ENCODE results near the gene TSHZ1. TPM values are rescaled to one million over a fixed set of nuclear protein-coding genes. Genes with fewer than 3 reads are reported as not detected.

The TSHZ1 gene
- polyA plus RNA-seq, 1 experiment = 23.9 TPM

- ChIA-PET CTCF (interaction anchor here (0.6 to 1.7 kb wide), 3 partner anchors 15 to 53 kb away, joined by 3 to 5 read pairs (median 3); no protein-coding TSS in a partner anchor), POLR2A (no interaction called here)
- Histone ChIP-seq H3K36me3 (ENCODE audit: control insufficient read depth, insufficient read depth, low read length) (peaks cover 3% of the 10 kb centered on the region; the same call in 1 of the 2 replicates), H3K4me3 (ENCODE audit: low read depth, low read length) (no peak overlapping the region), H3K27me3 (ENCODE audit: control insufficient read depth, insufficient read depth, low read length) (no peaks in the 10 kb centered on the region)
- TF ChIP-seq, protein P1, sequence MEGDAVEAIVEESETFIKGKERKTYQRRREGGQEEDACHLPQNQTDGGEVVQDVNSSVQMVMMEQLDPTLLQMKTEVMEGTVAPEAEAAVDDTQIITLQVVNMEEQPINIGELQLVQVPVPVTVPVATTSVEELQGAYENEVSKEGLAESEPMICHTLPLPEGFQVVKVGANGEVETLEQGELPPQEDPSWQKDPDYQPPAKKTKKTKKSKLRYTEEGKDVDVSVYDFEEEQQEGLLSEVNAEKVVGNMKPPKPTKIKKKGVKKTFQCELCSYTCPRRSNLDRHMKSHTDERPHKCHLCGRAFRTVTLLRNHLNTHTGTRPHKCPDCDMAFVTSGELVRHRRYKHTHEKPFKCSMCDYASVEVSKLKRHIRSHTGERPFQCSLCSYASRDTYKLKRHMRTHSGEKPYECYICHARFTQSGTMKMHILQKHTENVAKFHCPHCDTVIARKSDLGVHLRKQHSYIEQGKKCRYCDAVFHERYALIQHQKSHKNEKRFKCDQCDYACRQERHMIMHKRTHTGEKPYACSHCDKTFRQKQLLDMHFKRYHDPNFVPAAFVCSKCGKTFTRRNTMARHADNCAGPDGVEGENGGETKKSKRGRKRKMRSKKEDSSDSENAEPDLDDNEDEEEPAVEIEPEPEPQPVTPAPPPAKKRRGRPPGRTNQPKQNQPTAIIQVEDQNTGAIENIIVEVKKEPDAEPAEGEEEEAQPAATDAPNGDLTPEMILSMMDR (IDR thresholded peaks at IDR 0.05; ENCODE audit: insufficient read depth, low read depth, low read length) = no peak
- no peak for DNase-seq (ENCODE audit: low read depth)
These were observed 29.8 kb downstream of the TSHZ1 start for GRCh38 chr18:75240433-75240832.

DNA sequence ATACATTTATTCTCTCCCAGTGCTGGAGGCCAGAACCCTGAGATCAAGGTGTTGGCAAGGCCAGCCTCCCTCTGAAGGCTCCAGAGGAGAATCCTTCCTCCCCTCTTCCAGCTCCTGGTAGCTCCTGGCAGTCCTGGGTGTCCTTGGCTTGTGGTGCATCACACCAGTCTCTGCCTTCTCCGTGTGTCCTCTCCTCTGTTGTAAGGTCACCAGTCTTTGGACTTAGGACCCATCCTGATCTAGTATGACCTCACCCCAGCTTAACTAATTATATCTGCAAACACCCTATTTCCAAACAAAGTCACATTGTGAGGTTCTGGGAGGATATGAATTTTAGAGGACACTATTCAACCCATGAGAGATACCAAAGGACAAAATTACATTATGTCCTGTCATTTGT is 31.1 kb downstream of the TSHZ1 start:
- POLR2A ChIA-PET = no interaction called here
- DNase-seq (ENCODE audit: low read depth) = no peak
- TF ChIP-seq, protein P1 (IDR thresholded peaks at IDR 0.05; ENCODE audit: insufficient read depth, low read depth, low read length) = no peak
- peaks cover 1% of the 10 kb centered on the region; the same call in 1 of the 2 replicates for H3K36me3 ChIP-seq (ENCODE audit: control insufficient read depth, insufficient read depth, low read length)
- no peaks in the 10 kb centered on the region for H3K27me3 ChIP-seq (ENCODE audit: control insufficient read depth, insufficient read depth, low read length)
- no peak overlapping the region for H3K4me3 ChIP-seq (ENCODE audit: low read depth, low read length)
- CTCF ChIA-PET = interaction anchor here (1.2 to 1.5 kb wide), 2 partner anchors 12 to 13 kb away, joined by 4 to 5 read pairs; no protein-coding TSS in a partner anchor

DNA sequence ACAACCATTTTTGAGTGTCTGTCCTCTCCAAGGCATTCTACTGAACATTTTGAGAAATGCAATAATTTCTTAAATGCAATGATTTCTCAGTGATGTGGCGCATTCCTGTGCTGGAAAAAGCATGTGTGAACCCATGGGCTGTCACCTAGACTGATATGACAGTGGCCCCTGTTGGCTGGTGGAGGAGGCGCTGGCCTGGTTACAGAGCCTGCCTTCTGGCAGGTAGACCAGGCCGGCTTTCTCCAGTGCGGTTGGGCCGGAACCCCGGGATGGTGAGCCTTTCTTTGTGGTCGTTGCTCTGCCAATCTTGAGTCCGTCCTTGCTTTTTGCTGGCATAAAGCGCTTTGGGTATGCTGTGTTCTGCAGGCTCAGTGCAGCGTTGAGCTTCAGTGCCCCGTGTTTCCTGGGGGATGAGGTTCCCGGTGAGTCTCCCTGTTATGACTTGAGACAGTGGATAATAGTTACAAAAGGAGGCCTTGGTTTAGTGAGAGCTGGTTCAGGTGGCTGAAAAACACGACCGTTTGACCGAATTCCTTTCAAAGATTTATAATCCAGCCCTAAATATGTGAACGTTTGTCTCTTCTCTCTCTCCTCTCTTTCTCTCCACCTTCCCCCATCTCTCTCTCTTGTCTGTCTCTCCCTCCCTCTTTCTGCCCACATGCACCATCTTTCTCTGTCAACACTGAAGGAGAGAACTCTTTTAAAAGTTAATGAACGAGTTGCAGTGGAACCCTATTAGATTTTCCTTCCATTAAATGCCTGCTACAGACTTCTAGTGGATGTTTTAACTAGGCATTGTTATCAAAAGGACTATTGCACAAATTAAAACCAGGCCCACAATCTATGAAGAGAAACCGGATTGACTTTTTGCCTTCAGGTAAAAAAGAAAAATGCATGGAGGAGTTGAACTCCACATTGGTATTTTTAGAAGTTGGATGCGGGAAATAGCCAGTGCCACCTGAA is 34.0 kb downstream of the TSHZ1 start:
- Histone ChIP-seq H3K27me3 (ENCODE audit: control insufficient read depth, insufficient read depth, low read length) (no peaks in the 10 kb centered on the region), H3K36me3 (ENCODE audit: control insufficient read depth, insufficient read depth, low read length) (no peaks in the 10 kb centered on the region; the same call in 1 of the 2 replicates), H3K4me3 (ENCODE audit: low read depth, low read length) (no peak overlapping the region)
- ChIA-PET POLR2A (interaction anchor here (0.6 to 0.7 kb wide), 3 partner anchors 16 to 1210 kb away, joined by 3 to 5 read pairs (median 3); no protein-coding TSS in a partner anchor), CTCF (interaction anchor here (0.9 to 1.6 kb wide), 5 partner anchors 14 to 244 kb away, joined by 3 to 5 read pairs (median 3); no protein-coding TSS in a partner anchor)
- DNase-seq (ENCODE audit: low read depth) = no peak
- TF ChIP-seq, protein P1 (IDR thresholded peaks at IDR 0.05; ENCODE audit: insufficient read depth, low read depth, low read length) = peak; percentile 40

DNA sequence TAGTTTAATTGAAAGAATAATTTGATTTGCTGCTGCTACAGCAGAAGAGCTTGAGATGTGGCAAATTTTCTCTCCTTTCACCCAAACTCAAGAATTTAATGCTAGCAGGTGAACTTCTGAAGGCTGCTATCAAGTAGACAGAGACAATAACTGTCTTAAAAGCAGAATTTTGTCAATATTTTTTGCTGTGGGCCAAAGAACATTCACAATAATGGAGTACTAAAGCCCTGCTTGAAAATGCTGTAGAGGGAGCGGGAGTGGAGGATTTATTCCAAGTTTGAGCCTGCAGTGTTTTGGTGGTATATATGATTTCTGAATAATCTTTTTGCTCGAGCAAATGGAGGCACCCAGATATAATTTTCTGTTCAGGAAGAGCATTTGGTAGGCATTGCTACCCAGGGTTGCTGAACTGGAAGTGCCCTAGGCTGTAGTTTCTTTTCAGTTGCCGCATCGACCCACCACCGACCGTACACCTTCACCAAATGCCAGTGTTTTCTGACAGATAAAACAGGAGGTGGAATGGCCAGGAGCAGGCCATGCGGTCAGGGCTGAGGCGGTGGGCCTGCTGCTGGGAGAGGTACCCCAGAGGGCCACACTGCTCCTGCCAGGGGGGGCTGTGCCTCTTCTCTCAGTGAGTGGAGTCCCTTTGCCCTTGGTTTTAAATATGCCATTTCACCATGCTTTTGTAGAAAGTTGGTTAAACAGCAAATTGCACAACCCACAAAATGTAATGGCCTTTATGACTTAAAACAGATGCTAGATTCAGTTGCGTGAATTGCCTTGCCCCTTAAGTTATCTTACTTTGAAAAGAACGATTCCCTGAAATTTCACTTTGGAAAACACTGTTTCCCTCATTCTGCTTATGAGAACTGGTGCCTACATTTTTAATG is 36.4 kb downstream of the TSHZ1 start:
- TF ChIP-seq, protein P1 (IDR thresholded peaks at IDR 0.05; ENCODE audit: insufficient read depth, low read depth, low read length) = no peak
- no peak for DNase-seq (ENCODE audit: low read depth)
- Histone ChIP-seq H3K27me3 (ENCODE audit: control insufficient read depth, insufficient read depth, low read length) (no peaks in the 10 kb centered on the region), H3K4me3 (ENCODE audit: low read depth, low read length) (peak overlapping the region; percentile 34), H3K36me3 (ENCODE audit: control insufficient read depth, insufficient read depth, low read length) (no peaks in the 10 kb centered on the region)
- CTCF ChIA-PET = interaction anchor here (0.6 kb wide), 1 partner anchor 22 kb away, joined by 3 read pairs; no protein-coding TSS in a partner anchor
- POLR2A ChIA-PET = interaction anchor here (0.6 to 0.8 kb wide), 2 partner anchors 31 to 1461 kb away, joined by 3 read pairs; no protein-coding TSS in a partner anchor

All from BJ (cell line).